ENCODE results near the gene PCDHA4. TPM values are rescaled to one million over a fixed set of nuclear protein-coding genes. Genes with fewer than 3 reads are reported as not detected.
A peak's percentile ranks its signal among the peaks of the same experiment; 100 is the strongest.
"Not testable (repeated sequence)": the region's sequence is repeated elsewhere in the genome, so short reads cannot be mapped to it uniquely, and the experiment has no call there.

Gene PCDHA4
- polyA plus RNA-seq, 1 donor from 2014 or later, result not detected

GRCh38 chr5:140835622-140836510, 29.0 kb downstream of the PCDHA4 start:
- peaks cover 0 to 14% (median 8%) of the 10 kb centered on the region in 3 donors for H3K9me3 Mint-ChIP-seq

GRCh38 chr5:140840978-140841962, 34.4 kb downstream of the PCDHA4 start, which contains the start of gene PCDHA8:
Gene PCDHA8, plus strand, starts transcription at chr5:140841187. Its CDS starts 135 bp downstream, at chr5:140841322.
- H3K4me3 Mint-ChIP-seq, result peak within 1 kb of the TSS in 1 of 4 donors; percentile 28
- H3K4me1 Mint-ChIP-seq, result peaks cover 0 to 1% (median 0%) of the 10 kb centered on the region in 3 donors
- H3K9me3 Mint-ChIP-seq, result peaks cover 4 to 11% (median 7%) of the 10 kb centered on the region in 3 donors

More at GRCh38 chr5:140835622-140836510, 29.0 kb downstream of the PCDHA4 start:
- Mint-ChIP-seq H3K4me1 (no peaks in the 10 kb centered on the region), H3K27me3 (peaks cover 19% of the 10 kb centered on the region), H3K36me3 (no peaks in the 10 kb centered on the region), H3K27ac (no peak overlapping the region), H3K4me3 (no peak overlapping the region)

GRCh38 chr5:140842798-140843733, 36.2 kb downstream of the PCDHA4 start:
- H3K4me1 Mint-ChIP-seq, result peaks cover 0 to 1% (median 0%) of the 10 kb centered on the region in 3 donors
- H3K9me3 Mint-ChIP-seq, result peaks cover 4 to 11% (median 5%) of the 10 kb centered on the region in 3 donors
- H3K4me3 Mint-ChIP-seq, result no peak overlapping the region
- H3K36me3 Mint-ChIP-seq, result no peaks in the 10 kb centered on the region
- no peak overlapping the region for H3K27ac Mint-ChIP-seq
- peaks cover 10% of the 10 kb centered on the region for H3K27me3 Mint-ChIP-seq

More at GRCh38 chr5:140840978-140841962, 34.4 kb downstream of the PCDHA4 start, which contains the start of gene PCDHA8:
- peak within 1 kb of the TSS in 1 of 3 donors; percentile 53 for H3K27ac Mint-ChIP-seq
- no peaks in the 10 kb centered on the region for H3K36me3 Mint-ChIP-seq
- H3K27me3 Mint-ChIP-seq, result peaks cover 13% of the 10 kb centered on the region

- not testable (repeated sequence) for H3K4me1 Mint-ChIP-seq, H3K27me3 Mint-ChIP-seq, H3K9me3 Mint-ChIP-seq, H3K4me3 Mint-ChIP-seq, H3K36me3 Mint-ChIP-seq, H3K27ac Mint-ChIP-seq
Measured at GRCh38 chr5:140848139-140849102, 41.6 kb downstream of the PCDHA4 start, which contains the start of gene PCDHA9. Gene PCDHA9, plus strand, starts transcription at chr5:140848382. Its CDS starts 114 bp downstream, at chr5:140848496.

- not testable (repeated sequence) for H3K4me1 Mint-ChIP-seq, H3K27me3 Mint-ChIP-seq, H3K27ac Mint-ChIP-seq, H3K36me3 Mint-ChIP-seq, H3K9me3 Mint-ChIP-seq, H3K4me3 Mint-ChIP-seq
Measured at GRCh38 chr5:140849831-140850634, 43.2 kb downstream of the PCDHA4 start.

- Mint-ChIP-seq H3K27me3 (no peaks in the 10 kb centered on the region), H3K27ac (no peak within 1 kb of the TSS), H3K4me1 (no peaks in the 10 kb centered on the region), H3K36me3 (no peaks in the 10 kb centered on the region), H3K9me3 (peaks cover 3% of the 10 kb centered on the region in 3 donors), H3K4me3 (no peak within 1 kb of the TSS)
Measured at GRCh38 chr5:140855772-140856674, 49.2 kb downstream of the PCDHA4 start, which contains the start of gene PCDHA10. Gene PCDHA10, plus strand, starts transcription at chr5:140855897. Its CDS starts 152 bp downstream, at chr5:140856049.

GRCh38 chr5:140857177-140857986, 50.5 kb downstream of the PCDHA4 start:
- Mint-ChIP-seq H3K4me1 (no peaks in the 10 kb centered on the region), H3K36me3 (no peaks in the 10 kb centered on the region), H3K27ac (no peak overlapping the region), H3K4me3 (no peak overlapping the region), H3K9me3 (peaks cover 3 to 8% (median 6%) of the 10 kb centered on the region in 3 donors), H3K27me3 (no peaks in the 10 kb centered on the region)

- Mint-ChIP-seq H3K4me3 (no peak overlapping the region), H3K9me3 (peaks cover 3 to 8% (median 6%) of the 10 kb centered on the region in 3 donors), H3K27me3 (no peaks in the 10 kb centered on the region), H3K27ac (no peak overlapping the region), H3K36me3 (no peaks in the 10 kb centered on the region), H3K4me1 (no peaks in the 10 kb centered on the region)
Measured at GRCh38 chr5:140857987-140858240, 51.0 kb downstream of the PCDHA4 start.

- Mint-ChIP-seq H3K4me3 (no peak overlapping the region), H3K36me3 (no peaks in the 10 kb centered on the region), H3K9me3 (peaks cover 3 to 6% (median 3%) of the 10 kb centered on the region in 3 donors), H3K27ac (no peak overlapping the region), H3K27me3 (peaks cover 5% of the 10 kb centered on the region), H3K4me1 (no peaks in the 10 kb centered on the region)
Measured at GRCh38 chr5:140862441-140863295, 55.8 kb downstream of the PCDHA4 start.
